RWPE2 (cell line): Measurements from ENCODE around the gene STPG3.

Source experiments
- ATAC-seq: fragments of 200-7000 bp; cut with Tn5 transposase; 3 replicates; pipeline ENCODE4 v1.9.1; 2021; ENCODE audit warnings: low read depth
- DNase-seq: peaks from one replicate; pipeline ENCODE4 v3.0.0-alpha.2; 2020; ENCODE audit warnings: low spot score
- H3K27ac ChIP-seq: fragments of 450-650 bp; 2 replicates; pipeline ENCODE4 v1.5.1; 2017; ENCODE audit warnings: mild to moderate bottlenecking; ENCODE audit not compliant: poor library complexity, severe bottlenecking
- H3K27me3 ChIP-seq: fragments of 250-450 bp; sonication (Bioruptor Pico); 2 replicates; pipeline ENCODE4 v1.5.1; 2021; ENCODE audit warnings: mild to moderate bottlenecking, moderate library complexity; ENCODE audit not compliant: insufficient read depth, poor library complexity, severe bottlenecking
- H3K36me3 ChIP-seq: fragments of 250-450 bp; sonication (Bioruptor Pico); 2 replicates; pipeline ENCODE4 v1.5.1; 2020; ENCODE audit warnings: low read depth, mild to moderate bottlenecking, moderate library complexity
- H3K4me1 ChIP-seq: fragments of 250-450 bp; sonication (Bioruptor Pico); 2 replicates; pipeline ENCODE4 v1.5.1; 2021; ENCODE audit warnings: mild to moderate bottlenecking, moderate library complexity; ENCODE audit not compliant: insufficient read depth, poor library complexity, severe bottlenecking
- H3K4me3 ChIP-seq: fragments of 250-450 bp; sonication (Bioruptor Pico); 2 replicates; pipeline ENCODE4 v1.5.1; 2021; ENCODE audit warnings: mild to moderate bottlenecking, moderate library complexity; ENCODE audit not compliant: severe bottlenecking
- H3K9me3 ChIP-seq: fragments of 250-450 bp; sonication (Bioruptor Pico); 2 replicates; pipeline ENCODE4 v1.5.1; 2021; ENCODE audit warnings: mild to moderate bottlenecking, moderate library complexity; ENCODE audit not compliant: severe bottlenecking
- CTCF ChIP-seq: fragments of 450-650 bp; IDR thresholded peaks from one replicate; pipeline ENCODE4 v1.5.1; 2017; ENCODE audit warnings: mild to moderate bottlenecking, moderate library complexity; ENCODE audit not compliant: poor library complexity, severe bottlenecking

STPG3 gene

GRCh38 chr9:137228506-137228967 lies 22.5 kb upstream of the STPG3 start:
- TF ChIP-seq CTCF, result no peak
- Histone ChIP-seq H3K9me3 (no peaks in the 10 kb centered on the region), H3K4me3 (no peak overlapping the region), H3K27me3 (no peaks in the 10 kb centered on the region), H3K36me3 (no peaks in the 10 kb centered on the region), H3K27ac (no peak overlapping the region), H3K4me1 (peaks cover 32% of the 10 kb centered on the region)
- DNase-seq (no peak), ATAC-seq (no peak)

- Histone ChIP-seq H3K4me1 (peaks cover 30% of the 10 kb centered on the region), H3K4me3 (no peak overlapping the region), H3K27me3 (peaks cover 2% of the 10 kb centered on the region), H3K9me3 (no peaks in the 10 kb centered on the region), H3K36me3 (no peaks in the 10 kb centered on the region), H3K27ac (no peak overlapping the region)
- no peak for TF ChIP-seq CTCF
- ATAC-seq, result no peak
- no peak for DNase-seq
Measured at GRCh38 chr9:137228968-137229896, 21.9 kb upstream of the STPG3 start.

- TF ChIP-seq CTCF, result no peak
- no peaks in the 10 kb centered on the region for H3K36me3 ChIP-seq
- H3K27me3 ChIP-seq, result peaks cover 4% of the 10 kb centered on the region
- no peak for DNase-seq
- no peaks in the 10 kb centered on the region for H3K9me3 ChIP-seq
- no peak overlapping the region for H3K27ac ChIP-seq
- peaks cover 23% of the 10 kb centered on the region for H3K4me1 ChIP-seq
- no peak for ATAC-seq
- H3K4me3 ChIP-seq, result no peak overlapping the region
Measured at GRCh38 chr9:137229903-137230704, 21.0 kb upstream of the STPG3 start.

- Histone ChIP-seq H3K4me3 (no peak within 1 kb of the TSS), H3K4me1 (peaks cover 16% of the 10 kb centered on the region), H3K27ac (no peak within 1 kb of the TSS), H3K9me3 (no peaks in the 10 kb centered on the region), H3K36me3 (no peaks in the 10 kb centered on the region), H3K27me3 (peaks cover 4% of the 10 kb centered on the region)
- no peak for TF ChIP-seq CTCF
- ATAC-seq, result no peak
- DNase-seq, result no peak
Measured at GRCh38 chr9:137230705-137231371, 20.2 kb upstream of the STPG3 start, which contains the start of gene SLC34A3. TSS of gene SLC34A3 (plus strand) at chr9:137230901. CDS start at chr9:137231703, 802 bp downstream.
